ENCODE measurements around the gene ZSCAN1. TPM values are rescaled to one million over a fixed set of nuclear protein-coding genes. Genes with fewer than 3 reads are reported as not detected.
A peak's percentile ranks its signal among the peaks of the same experiment; 100 is the strongest.
"Not testable (repeated sequence)": the region's sequence is repeated elsewhere in the genome, so short reads cannot be mapped to it uniquely, and the experiment has no call there.

Gene ZSCAN1, protein sequence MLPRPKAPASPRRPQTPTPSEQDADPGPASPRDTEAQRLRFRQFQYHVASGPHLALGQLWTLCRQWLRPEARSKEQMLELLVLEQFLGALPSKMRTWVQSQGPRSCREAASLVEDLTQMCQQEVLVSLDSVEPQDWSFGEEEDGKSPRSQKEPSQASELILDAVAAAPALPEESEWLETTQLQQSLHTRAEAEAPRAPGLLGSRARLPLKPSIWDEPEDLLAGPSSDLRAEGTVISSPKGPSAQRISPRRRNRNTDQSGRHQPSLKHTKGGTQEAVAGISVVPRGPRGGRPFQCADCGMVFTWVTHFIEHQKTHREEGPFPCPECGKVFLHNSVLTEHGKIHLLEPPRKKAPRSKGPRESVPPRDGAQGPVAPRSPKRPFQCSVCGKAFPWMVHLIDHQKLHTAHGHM
- not detected in 2 replicates for total RNA-seq (2014; rRNA removed; shearing (Covaris generic))
- polyA plus RNA-seq (2015; cell fraction: cytosol; rRNA removed): not detected in 2 replicates
- not detected in 2 replicates for polyA plus RNA-seq (2015; cell fraction: nucleus; rRNA removed)

GRCh38 chr19:58033741-58034476 lies at the start of gene ZSCAN1:
Gene ZSCAN1, plus strand, starts transcription at chr19:58034025. Its CDS starts 3,812 bp downstream, at chr19:58037837.
- DNase-seq (ENCODE audit: low read depth): no peak

DNA sequence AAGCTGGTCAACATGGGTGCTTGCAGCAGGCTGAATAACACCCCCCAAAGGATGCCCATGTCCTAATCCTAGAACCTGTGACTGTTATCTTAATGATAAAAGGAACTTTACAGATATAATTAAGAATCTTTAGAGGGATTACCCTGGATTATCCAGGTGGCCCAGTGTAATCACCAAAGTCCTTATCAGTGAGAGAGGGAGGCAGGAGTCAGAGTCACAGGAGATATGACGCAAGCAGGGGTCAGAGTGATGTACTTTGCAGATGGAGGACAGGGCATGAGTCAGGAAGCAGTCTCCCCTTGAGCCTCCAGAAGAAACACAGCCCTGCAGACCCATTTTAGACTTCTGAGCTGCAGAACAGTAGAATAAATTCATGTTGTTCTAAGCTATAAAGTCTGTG lies 41.0 kb upstream of the ZSCAN1 start:
- no peak for DNase-seq (ENCODE audit: low read depth)

GRCh38 chr19:58000677-58001076 lies 33.1 kb upstream of the ZSCAN1 start:
- DNase-seq (ENCODE audit: low read depth): no peak

- DNase-seq (ENCODE audit: low read depth): peak; percentile 8
Observed at GRCh38 chr19:58001895-58002369, 31.9 kb upstream of the ZSCAN1 start.

- peak; percentile 80 for DNase-seq (ENCODE audit: low read depth)
Observed at GRCh38 chr19:58002384-58003173, 31.2 kb upstream of the ZSCAN1 start, which contains the start of gene ZNF606. Gene ZNF606, minus strand, starts transcription at chr19:58002820. Its CDS starts 1,501 bp downstream, at chr19:58001319.

DNA sequence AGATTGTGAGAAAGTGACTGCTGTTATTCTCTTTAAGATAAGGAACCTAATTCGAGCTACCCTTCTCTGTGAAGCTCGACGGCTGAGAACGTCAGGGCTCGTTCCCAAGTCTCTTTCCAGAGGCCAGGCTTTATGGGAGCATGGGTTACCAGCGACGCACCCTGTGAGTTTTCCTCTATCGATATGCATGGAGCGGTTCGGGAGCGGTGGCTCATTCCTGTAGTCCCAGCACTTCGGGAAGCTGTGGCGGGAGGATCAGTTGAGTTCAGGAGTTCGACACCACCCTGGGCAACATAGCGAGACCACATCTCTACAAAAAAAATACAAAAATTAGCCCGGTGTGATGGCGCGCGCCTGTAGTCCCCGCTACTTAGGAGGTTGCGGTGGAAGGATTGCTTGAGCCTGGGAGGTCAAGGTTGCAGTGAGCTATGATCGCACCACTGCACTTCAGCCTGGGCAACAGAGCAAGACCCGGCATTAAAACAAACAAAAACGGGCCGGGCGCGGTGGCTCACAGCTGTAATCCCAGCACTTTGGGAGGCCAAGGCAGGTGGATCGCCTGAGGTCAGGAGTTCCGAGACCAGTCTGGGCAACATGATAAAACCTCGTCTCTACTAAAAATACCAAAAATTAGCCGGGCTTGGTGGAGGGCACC lies 30.5 kb upstream of the ZSCAN1 start:
- no peak for DNase-seq (ENCODE audit: low read depth)

GRCh38 chr19:58007285-58007684 lies 26.5 kb upstream of the ZSCAN1 start:
- no peak for DNase-seq (ENCODE audit: low read depth)

DNA sequence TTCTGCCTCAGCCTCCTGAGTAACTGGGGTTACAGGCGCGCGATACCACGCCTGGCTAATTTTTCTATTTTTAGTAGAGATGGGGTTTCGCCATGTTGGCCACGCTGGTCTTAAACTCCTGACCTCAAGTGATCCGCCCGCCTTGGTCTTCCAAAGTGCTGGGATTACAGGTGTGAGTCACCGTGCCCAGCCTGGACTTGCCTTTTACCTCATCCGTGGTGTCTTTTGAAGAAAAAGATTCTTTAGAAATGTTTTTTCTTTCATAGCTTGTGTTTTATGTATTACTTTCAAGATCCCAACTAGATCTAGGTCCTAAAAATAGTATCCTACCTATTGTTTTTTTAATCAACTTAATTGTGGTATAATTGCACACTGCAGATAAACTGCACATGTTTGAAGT lies 24.9 kb upstream of the ZSCAN1 start:
- not testable (repeated sequence) for DNase-seq (ENCODE audit: low read depth)

DNA sequence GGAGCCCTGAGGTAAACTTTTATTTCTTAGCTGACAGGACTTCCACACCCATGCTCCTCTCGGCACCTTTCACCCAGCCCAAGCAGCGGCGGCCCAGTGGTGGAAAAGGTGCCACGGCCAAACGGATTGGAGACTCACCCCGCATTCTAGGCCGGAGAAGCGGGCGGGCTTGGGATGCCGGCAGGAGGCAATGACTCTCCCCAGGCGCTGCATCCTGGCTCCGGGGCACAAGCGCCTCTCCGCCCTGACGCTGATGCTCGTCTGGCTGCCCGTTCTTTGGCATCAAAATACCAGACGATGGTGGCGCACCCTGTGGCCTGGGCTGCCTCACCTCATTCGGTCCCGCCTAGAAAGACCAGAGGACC lies 24.5 kb upstream of the ZSCAN1 start:
- DNase-seq (ENCODE audit: low read depth): no peak

- DNase-seq (ENCODE audit: low read depth): no peak
Observed at GRCh38 chr19:58009666-58010301, 24.0 kb upstream of the ZSCAN1 start.

DNA sequence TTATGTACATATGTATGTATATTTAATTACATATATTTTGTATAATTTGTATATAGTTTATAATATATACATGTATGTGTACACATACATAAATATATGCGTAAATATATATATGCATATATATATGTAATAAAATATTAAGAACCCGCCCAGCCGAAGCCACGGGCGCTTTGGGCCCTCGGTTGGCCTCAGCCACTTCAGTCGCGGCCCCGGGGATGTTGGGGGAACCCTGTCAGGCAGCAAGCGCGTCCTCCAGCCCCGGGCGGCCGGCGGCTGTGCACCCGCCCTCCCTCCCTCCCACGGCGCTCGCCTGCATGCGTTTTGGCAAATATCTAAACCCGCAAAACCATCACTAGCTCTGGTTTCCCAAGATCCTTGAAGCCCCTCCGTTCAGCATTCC lies 23.3 kb upstream of the ZSCAN1 start:
- DNase-seq (ENCODE audit: low read depth): no peak

DNA sequence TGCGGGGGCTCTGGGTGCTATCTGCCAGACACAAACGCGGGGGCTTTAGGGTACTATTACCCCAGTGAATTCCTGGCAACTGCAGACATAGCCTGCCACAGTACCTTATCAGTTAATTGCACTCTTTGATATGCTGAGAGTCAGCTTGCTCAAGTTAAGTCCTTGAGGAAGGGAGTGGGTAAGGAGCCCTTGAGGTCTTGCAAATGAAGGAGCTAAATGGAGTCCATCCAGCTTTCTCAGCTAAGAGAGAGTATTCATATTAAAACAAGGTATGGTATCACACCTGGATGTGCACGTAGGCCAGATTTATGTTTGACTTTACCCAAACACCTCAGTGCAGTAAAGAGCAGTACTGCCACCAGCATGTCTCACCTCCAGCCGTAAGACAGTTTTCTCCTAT lies 19.7 kb upstream of the ZSCAN1 start:
- DNase-seq (ENCODE audit: low read depth): no peak

- DNase-seq (ENCODE audit: low read depth): no peak
Observed at GRCh38 chr19:58020129-58020528, 13.7 kb upstream of the ZSCAN1 start.

- peak; percentile 20 for DNase-seq (ENCODE audit: low read depth)
Observed at GRCh38 chr19:58021541-58022282, 12.1 kb upstream of the ZSCAN1 start.

GRCh38 chr19:58022283-58022660 lies 11.6 kb upstream of the ZSCAN1 start:
- DNase-seq (ENCODE audit: low read depth): no peak

DNA sequence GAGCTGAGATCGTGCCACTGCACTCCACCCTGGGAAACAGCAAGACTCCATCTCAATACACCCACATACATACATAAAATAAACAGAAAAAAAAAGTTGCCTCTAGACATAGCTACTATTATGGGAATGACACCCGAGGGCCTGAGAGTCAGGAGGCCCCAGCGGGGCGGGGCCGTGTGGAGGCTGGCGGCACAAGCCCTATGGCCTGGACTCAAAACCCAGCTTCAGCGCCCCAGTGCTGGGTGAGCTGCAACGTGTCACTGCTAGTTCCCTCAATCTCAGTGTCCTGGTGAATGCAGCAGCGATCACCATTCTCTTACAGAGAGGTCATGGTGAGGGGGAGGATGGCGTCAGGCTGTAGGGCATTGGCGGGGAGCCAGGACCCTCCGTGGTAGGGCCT lies 9.2 kb upstream of the ZSCAN1 start:
- no peak for DNase-seq (ENCODE audit: low read depth)

- DNase-seq (ENCODE audit: low read depth): no peak
Observed at GRCh38 chr19:58034477-58034793, 610 bp downstream of the ZSCAN1 start.

GRCh38 chr19:58035863-58036262 lies 2.0 kb downstream of the ZSCAN1 start:
- DNase-seq (ENCODE audit: low read depth): no peak

- no peak for DNase-seq (ENCODE audit: low read depth)
Observed at GRCh38 chr19:58037927-58038687, 4.3 kb downstream of the ZSCAN1 start.
